Measurements from ENCODE around the gene SLC6A6.
A peak's percentile ranks its signal among the peaks of the same experiment; 100 is the strongest.

The SLC6A6 gene

DNA sequence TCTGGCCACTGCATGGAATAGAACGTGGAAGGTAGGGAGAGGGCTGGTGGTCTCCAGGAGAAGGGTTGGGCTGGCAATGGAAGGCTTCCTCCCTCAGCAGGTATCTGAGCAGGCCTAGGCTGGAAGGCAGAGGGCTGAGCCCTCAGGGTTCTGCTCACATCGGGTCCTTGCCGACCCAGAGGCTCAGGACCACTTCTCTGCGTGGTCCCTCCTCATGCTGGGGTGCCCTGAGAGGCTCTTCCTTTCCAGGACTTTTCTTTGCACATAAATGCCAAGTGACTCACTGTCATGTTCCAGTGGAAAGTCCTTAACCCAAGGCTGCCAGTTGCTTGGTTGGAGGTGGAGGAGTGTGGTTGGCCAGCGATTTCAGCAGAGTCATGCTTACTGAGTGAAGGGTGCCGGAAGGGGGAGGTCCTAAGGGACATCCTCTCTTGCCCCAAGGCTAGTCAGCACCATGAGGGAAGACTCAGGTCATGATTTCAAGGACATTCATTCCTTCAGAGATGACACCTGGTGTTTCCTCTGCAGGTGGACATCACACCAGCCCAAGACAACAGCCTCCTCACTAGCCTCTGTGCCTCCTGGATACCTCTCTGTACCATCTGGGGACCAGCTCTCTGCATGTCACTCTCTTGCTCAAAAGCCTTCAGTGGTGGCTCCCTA lies 8.2 kb downstream of the SLC6A6 start:
- TF ChIP-seq, protein P1, sequence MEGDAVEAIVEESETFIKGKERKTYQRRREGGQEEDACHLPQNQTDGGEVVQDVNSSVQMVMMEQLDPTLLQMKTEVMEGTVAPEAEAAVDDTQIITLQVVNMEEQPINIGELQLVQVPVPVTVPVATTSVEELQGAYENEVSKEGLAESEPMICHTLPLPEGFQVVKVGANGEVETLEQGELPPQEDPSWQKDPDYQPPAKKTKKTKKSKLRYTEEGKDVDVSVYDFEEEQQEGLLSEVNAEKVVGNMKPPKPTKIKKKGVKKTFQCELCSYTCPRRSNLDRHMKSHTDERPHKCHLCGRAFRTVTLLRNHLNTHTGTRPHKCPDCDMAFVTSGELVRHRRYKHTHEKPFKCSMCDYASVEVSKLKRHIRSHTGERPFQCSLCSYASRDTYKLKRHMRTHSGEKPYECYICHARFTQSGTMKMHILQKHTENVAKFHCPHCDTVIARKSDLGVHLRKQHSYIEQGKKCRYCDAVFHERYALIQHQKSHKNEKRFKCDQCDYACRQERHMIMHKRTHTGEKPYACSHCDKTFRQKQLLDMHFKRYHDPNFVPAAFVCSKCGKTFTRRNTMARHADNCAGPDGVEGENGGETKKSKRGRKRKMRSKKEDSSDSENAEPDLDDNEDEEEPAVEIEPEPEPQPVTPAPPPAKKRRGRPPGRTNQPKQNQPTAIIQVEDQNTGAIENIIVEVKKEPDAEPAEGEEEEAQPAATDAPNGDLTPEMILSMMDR (conservative IDR thresholded peaks at IDR 0.05; ENCODE audit: low read depth, low read length) = no peak
- DNase-seq (ENCODE audit: low read depth) = peak; percentile 78
- no peak overlapping the region for H3K4me3 ChIP-seq (ENCODE audit: low read length)

DNA sequence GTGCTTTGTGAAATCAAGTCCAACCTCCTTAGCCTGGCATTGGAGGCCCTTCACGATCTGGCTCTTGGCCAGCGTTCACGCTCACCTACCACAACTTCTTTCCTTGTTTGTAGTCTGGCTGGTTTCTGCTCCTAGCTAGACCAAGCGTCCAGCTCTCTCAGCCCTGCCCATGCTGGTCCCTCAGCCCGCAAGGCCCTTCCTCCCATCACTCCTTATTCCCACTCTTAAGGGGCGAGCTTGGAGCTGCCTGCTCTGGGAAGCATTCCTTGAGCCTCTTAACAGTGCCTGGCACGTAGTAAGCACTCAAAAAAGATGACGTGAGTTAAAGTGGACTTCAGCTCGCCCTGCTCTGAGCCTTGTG lies 8.7 kb downstream of the SLC6A6 start:
- TF ChIP-seq, protein P1 (conservative IDR thresholded peaks at IDR 0.05; ENCODE audit: low read depth, low read length) = no peak
- no peak for DNase-seq (ENCODE audit: low read depth)
- H3K4me3 ChIP-seq (ENCODE audit: low read length) = no peak overlapping the region

DNA sequence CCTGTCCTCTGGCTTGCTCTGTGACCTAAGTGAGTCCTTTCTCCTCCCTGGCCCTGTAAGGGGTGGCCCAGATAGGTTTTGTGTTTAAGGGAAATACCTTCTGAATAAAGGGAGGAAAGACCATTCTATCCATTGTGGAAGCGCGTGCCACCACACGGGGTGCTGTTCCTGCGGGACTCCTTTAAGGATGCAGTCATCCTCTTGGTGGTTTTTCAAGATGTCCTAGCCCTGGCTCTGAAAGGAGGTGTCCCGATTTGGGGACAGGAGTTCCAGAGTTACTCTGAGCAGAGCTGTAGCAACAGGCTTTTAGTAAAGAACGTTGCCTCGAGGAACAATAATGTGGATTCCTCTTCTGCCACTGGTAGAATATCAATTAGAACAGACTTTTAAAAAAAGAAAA lies 9.6 kb downstream of the SLC6A6 start:
- TF ChIP-seq, protein P1 (conservative IDR thresholded peaks at IDR 0.05; ENCODE audit: low read depth, low read length) = peak; percentile 49
- no peak for DNase-seq (ENCODE audit: low read depth)
- no peak overlapping the region for H3K4me3 ChIP-seq (ENCODE audit: low read length)

DNA sequence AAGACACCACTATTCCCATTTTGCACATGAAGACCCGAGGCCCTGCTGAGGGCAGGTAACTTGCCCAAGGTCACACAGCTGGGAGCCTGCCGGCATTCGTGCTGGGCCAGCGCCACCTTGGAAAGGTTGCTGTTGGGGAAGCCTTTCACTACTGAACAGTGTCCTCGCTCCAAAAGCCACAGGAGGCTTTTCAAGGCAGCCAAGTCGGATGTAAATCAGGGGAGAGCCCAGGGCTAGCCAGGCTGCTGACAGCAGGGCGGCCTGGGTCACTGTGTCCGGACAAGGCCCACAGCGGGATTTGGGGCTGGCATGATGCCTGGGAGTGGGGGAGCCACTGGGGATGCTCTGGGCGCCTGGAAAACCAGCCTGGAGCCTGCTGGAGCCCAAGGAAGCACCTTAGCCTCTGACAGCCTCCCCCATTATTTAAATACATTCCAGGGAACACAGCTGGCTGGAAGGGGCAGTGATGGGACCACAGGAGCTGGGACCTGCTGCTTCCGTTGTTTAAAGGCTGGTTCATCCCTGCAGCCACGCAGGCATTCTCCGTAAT lies 10.5 kb downstream of the SLC6A6 start:
- TF ChIP-seq, protein P1 (conservative IDR thresholded peaks at IDR 0.05; ENCODE audit: low read depth, low read length) = no peak
- DNase-seq (ENCODE audit: low read depth) = no peak
- H3K4me3 ChIP-seq (ENCODE audit: low read length) = no peak overlapping the region

DNA sequence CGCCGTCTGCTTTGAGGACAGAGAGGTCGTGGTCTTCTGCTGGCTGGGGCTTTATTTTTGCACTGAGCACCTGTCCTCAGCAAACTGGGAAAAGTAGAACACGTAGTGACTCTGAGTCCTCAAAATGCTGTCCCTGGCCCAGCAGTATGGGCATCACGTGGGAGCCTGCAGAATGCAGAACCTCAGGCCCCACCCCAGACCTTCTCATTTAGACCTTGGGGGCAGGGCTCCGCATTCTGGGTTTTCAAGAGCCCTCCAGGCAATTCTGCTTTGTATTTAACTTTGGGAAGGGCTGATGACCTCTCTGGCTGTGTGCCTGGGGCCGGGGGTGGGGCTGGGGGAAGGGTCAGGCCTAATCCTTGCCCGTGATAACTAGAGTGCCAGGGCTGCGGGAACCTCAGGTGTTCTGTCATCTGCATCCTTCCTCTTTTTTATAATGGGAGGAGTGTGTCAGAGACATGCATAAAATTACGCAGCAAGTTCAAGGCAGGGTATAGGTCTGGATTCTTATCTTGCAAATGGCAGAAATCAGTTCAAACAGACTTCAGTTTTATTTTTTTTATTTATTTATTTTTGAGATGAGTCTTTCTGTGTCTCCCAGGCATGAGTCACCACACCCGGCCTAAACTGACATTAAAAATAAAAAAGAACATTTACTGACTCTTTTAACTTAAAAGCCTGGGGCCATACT lies 11.1 kb downstream of the SLC6A6 start:
- no peak for DNase-seq (ENCODE audit: low read depth)
- no peak overlapping the region for H3K4me3 ChIP-seq (ENCODE audit: low read length)
- TF ChIP-seq, protein P1 (conservative IDR thresholded peaks at IDR 0.05; ENCODE audit: low read depth, low read length) = no peak

DNA sequence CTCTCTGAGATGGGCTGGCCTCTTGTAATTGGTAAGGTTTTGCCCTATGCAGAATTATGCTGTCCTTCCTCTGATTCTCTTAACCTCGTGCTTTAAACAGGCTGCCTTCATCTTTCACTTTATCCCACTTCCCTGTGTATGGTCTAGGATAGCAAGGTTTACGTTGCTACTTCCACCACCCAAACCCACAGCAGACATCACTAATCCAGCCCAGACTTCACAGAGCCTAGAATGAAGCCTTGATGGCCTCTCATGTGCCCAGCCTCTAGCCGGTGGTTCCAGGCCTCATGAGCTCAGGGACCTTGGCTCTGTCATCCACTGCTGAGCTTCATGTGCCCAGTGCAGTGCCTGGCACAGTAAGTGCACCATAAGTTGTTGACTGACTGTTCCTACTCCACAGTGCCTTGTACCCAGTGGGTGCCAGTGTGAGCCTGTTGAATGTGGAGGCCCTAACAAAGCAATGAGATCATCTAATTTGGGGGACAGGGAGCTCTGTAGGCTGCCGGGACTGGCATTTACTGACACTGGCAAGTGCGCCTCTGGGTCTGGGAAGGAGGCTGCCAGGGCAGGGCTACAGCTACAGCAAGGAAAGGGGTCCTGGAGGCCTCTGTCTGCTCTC lies 12.5 kb downstream of the SLC6A6 start:
- TF ChIP-seq, protein P1 (conservative IDR thresholded peaks at IDR 0.05; ENCODE audit: low read depth, low read length) = no peak
- DNase-seq (ENCODE audit: low read depth) = no peak

More for the DNA sequence above, 12.5 kb downstream of the SLC6A6 start:
- H3K4me3 ChIP-seq (ENCODE audit: low read length) = no peak overlapping the region

All from retinal pigment epithelial cell (primary cell).